ENCODE data around the gene GALNT13. TPM values are rescaled to one million over a fixed set of nuclear protein-coding genes. Genes with fewer than 3 reads are reported as not detected.

GALNT13 gene
- total and polyA plus RNA-seq, 2 donors (not counting 1 experiment from before 2014, with no cell fraction given): 0.17 TPM; not detected in 1

- Histone ChIP-seq H3K27ac (ENCODE audit: insufficient read depth, low read length) (no peak overlapping the region), H4K20me1 (ENCODE audit: control insufficient read depth, extremely low read depth, insufficient read depth, low read length) (no peaks in the 10 kb centered on the region), H3K79me2 (ENCODE audit: control insufficient read depth, insufficient read depth, low read length) (no peaks in the 10 kb centered on the region), H3K9me3 (ENCODE audit: control insufficient read depth, insufficient read depth, low read depth, low read length) (no peaks in the 10 kb centered on the region), H3K27me3 (ENCODE audit: control insufficient read depth, insufficient read depth, low read length) (no peaks in the 10 kb centered on the region), H3K4me1 (ENCODE audit: control insufficient read depth, extremely low read depth, insufficient read depth, low read length) (no peaks in the 10 kb centered on the region), H3K4me3 (replicated peaks in 1 of 4; ENCODE audit: control extremely low read depth in 1 of 4, insufficient read depth in 1 of 4, low read depth in 3 of 4, low read length in 4 of 4) (no peak overlapping the region), H3K36me3 (ENCODE audit: control insufficient read depth, insufficient read depth, low read length) (no peaks in the 10 kb centered on the region), H3K4me2 (ENCODE audit: extremely low read depth, insufficient read depth, low read length) (no peak overlapping the region), H3K9ac (ENCODE audit: insufficient read depth, low read length) (no peak overlapping the region), H2AFZ (ENCODE audit: low read length) (no peak overlapping the region)
- TF ChIP-seq CTCF (conservative IDR thresholded peaks at IDR 0.05 in 1 of 2, IDR thresholded peaks at IDR 0.05 in 1 of 2; ENCODE audit: low read depth in 1 of 2, low read length in 2 of 2): no peak
- no peak for TF ChIP-seq EZH2 (IDR thresholded peaks at IDR 0.05; ENCODE audit: low read length, missing control alignments)
- no peak for DNase-seq (ENCODE audit: low read depth in 2 of 2)
Observed at GRCh38 chr2:154289870-154290269, 418.1 kb downstream of the GALNT13 start.

GRCh38 chr2:154291511-154291910 lies 419.8 kb downstream of the GALNT13 start:
- H3K9ac ChIP-seq (ENCODE audit: insufficient read depth, low read length): no peak overlapping the region
- no peaks in the 10 kb centered on the region for H3K79me2 ChIP-seq (ENCODE audit: control insufficient read depth, insufficient read depth, low read length)
- H3K4me1 ChIP-seq (ENCODE audit: control insufficient read depth, extremely low read depth, insufficient read depth, low read length): no peaks in the 10 kb centered on the region
- H3K36me3 ChIP-seq (ENCODE audit: control insufficient read depth, insufficient read depth, low read length): no peaks in the 10 kb centered on the region
- H3K4me2 ChIP-seq (ENCODE audit: extremely low read depth, insufficient read depth, low read length): no peak overlapping the region
- H2AFZ ChIP-seq (ENCODE audit: low read length): no peak overlapping the region
- DNase-seq (ENCODE audit: low read depth in 2 of 2): no peak
- H3K27ac ChIP-seq (ENCODE audit: insufficient read depth, low read length): no peak overlapping the region
- H3K9me3 ChIP-seq (ENCODE audit: control insufficient read depth, insufficient read depth, low read depth, low read length): no peaks in the 10 kb centered on the region
- TF ChIP-seq CTCF (conservative IDR thresholded peaks at IDR 0.05 in 1 of 2, IDR thresholded peaks at IDR 0.05 in 1 of 2; ENCODE audit: low read depth in 1 of 2, low read length in 2 of 2) (no peak), EZH2 (IDR thresholded peaks at IDR 0.05; ENCODE audit: low read length, missing control alignments) (no peak)
- H3K4me3 ChIP-seq (replicated peaks in 1 of 4; ENCODE audit: control extremely low read depth in 1 of 4, insufficient read depth in 1 of 4, low read depth in 3 of 4, low read length in 4 of 4): no peak overlapping the region
- no peaks in the 10 kb centered on the region for H3K27me3 ChIP-seq (ENCODE audit: control insufficient read depth, insufficient read depth, low read length)
- H4K20me1 ChIP-seq (ENCODE audit: control insufficient read depth, extremely low read depth, insufficient read depth, low read length): no peaks in the 10 kb centered on the region

GRCh38 chr2:154291927-154292326 lies 420.2 kb downstream of the GALNT13 start:
- no peak overlapping the region for H2AFZ ChIP-seq (ENCODE audit: low read length)
- DNase-seq (ENCODE audit: low read depth in 2 of 2): no peak
- no peaks in the 10 kb centered on the region for H3K27me3 ChIP-seq (ENCODE audit: control insufficient read depth, insufficient read depth, low read length)
- no peaks in the 10 kb centered on the region for H4K20me1 ChIP-seq (ENCODE audit: control insufficient read depth, extremely low read depth, insufficient read depth, low read length)
- H3K9me3 ChIP-seq (ENCODE audit: control insufficient read depth, insufficient read depth, low read depth, low read length): no peaks in the 10 kb centered on the region
- no peak overlapping the region for H3K9ac ChIP-seq (ENCODE audit: insufficient read depth, low read length)
- H3K4me2 ChIP-seq (ENCODE audit: extremely low read depth, insufficient read depth, low read length): no peak overlapping the region
- H3K4me3 ChIP-seq (replicated peaks in 1 of 4; ENCODE audit: control extremely low read depth in 1 of 4, insufficient read depth in 1 of 4, low read depth in 3 of 4, low read length in 4 of 4): no peak overlapping the region
- no peaks in the 10 kb centered on the region for H3K79me2 ChIP-seq (ENCODE audit: control insufficient read depth, insufficient read depth, low read length)
- H3K27ac ChIP-seq (ENCODE audit: insufficient read depth, low read length): no peak overlapping the region
- no peaks in the 10 kb centered on the region for H3K36me3 ChIP-seq (ENCODE audit: control insufficient read depth, insufficient read depth, low read length)
- TF ChIP-seq EZH2 (IDR thresholded peaks at IDR 0.05; ENCODE audit: low read length, missing control alignments) (no peak), CTCF (conservative IDR thresholded peaks at IDR 0.05 in 1 of 2, IDR thresholded peaks at IDR 0.05 in 1 of 2; ENCODE audit: low read depth in 1 of 2, low read length in 2 of 2) (no peak)
- H3K4me1 ChIP-seq (ENCODE audit: control insufficient read depth, extremely low read depth, insufficient read depth, low read length): no peaks in the 10 kb centered on the region

Data from fibroblast of lung (primary cell).